ENCODE results near the gene PHF23. TPM values are rescaled to one million over a fixed set of nuclear protein-coding genes. Genes with fewer than 3 reads are reported as not detected.

Gene PHF23
- total and polyA plus RNA-seq, 9 donors: 19.4 to 57.7 (median 41.0) TPM

- DNase-seq: peak in 2 of 5 donors; percentile 35 to 42
- Histone ChIP-seq H3K36me3 (no peaks in the 10 kb centered on the region), H3K27ac (no peak overlapping the region), H3K9me3 (no peaks in the 10 kb centered on the region), H3K4me1 (ENCODE audit: insufficient read depth) (peaks cover 14% of the 10 kb centered on the region), H3K4me3 (no peak overlapping the region), H3K27me3 (no peaks in the 10 kb centered on the region)
- no peak for TF ChIP-seq CTCF (IDR thresholded peaks at IDR 0.05)
- no peak for TF ChIP-seq POLR2A (IDR thresholded peaks at IDR 0.05)
- TF ChIP-seq EP300 (IDR thresholded peaks at IDR 0.05): no peak
- intact Hi-C loops (cut with DNase I): no loop called here
- WGBS, 3 donors: 11 to 23% (median 18%) methylated on average over 32 to 37 of the region's 37 CpGs
These were observed 27.6 kb downstream of the PHF23 start for GRCh38 chr17:7211491-7212273.

GRCh38 chr17:7208754-7209460, 30.4 kb downstream of the PHF23 start:
- peak in 2 of 5 donors; percentile 31 to 36 for DNase-seq
- peaks cover 15% of the 10 kb centered on the region for H3K4me1 ChIP-seq (ENCODE audit: insufficient read depth)

GRCh38 chr17:7208027-7208571, 31.2 kb downstream of the PHF23 start:
- 20 to 23% (median 21%) methylated on average over 21 of the region's 21 CpGs for WGBS, 3 donors
- peak in 2 of 5 donors; percentile 65 to 67 for DNase-seq
- H3K4me1 ChIP-seq (ENCODE audit: insufficient read depth): peaks cover 12% of the 10 kb centered on the region
- no peaks in the 10 kb centered on the region for H3K27me3 ChIP-seq
- TF ChIP-seq CTCF (IDR thresholded peaks at IDR 0.05) (no peak), POLR2A (IDR thresholded peaks at IDR 0.05) (no peak), EP300 (IDR thresholded peaks at IDR 0.05) (no peak)
- no peaks in the 10 kb centered on the region for H3K36me3 ChIP-seq
- H3K9me3 ChIP-seq: no peaks in the 10 kb centered on the region
- H3K4me3 ChIP-seq: no peak overlapping the region
- intact Hi-C loops (cut with DNase I): no loop called here
- peak overlapping the region in 1 of 2 donors; percentile 51 for H3K27ac ChIP-seq

More at GRCh38 chr17:7208754-7209460, 30.4 kb downstream of the PHF23 start:
- Histone ChIP-seq H3K36me3 (no peaks in the 10 kb centered on the region), H3K4me3 (no peak overlapping the region), H3K27me3 (no peaks in the 10 kb centered on the region), H3K9me3 (no peaks in the 10 kb centered on the region), H3K27ac (no peak overlapping the region)
- 77 to 85% (median 82%) methylated on average over 9 of the region's 9 CpGs for WGBS, 3 donors
- intact Hi-C loops (cut with DNase I): no loop called here
- TF ChIP-seq CTCF (IDR thresholded peaks at IDR 0.05): no peak
- no peak for TF ChIP-seq EP300 (IDR thresholded peaks at IDR 0.05)
- TF ChIP-seq POLR2A (IDR thresholded peaks at IDR 0.05): no peak

GRCh38 chr17:7207120-7208001, 31.9 kb downstream of the PHF23 start:
- peaks cover 12% of the 10 kb centered on the region for H3K4me1 ChIP-seq (ENCODE audit: insufficient read depth)
- no peak overlapping the region for H3K4me3 ChIP-seq
- H3K9me3 ChIP-seq: no peaks in the 10 kb centered on the region
- H3K27ac ChIP-seq: peak overlapping the region; percentile 51 to 60
- no peaks in the 10 kb centered on the region for H3K36me3 ChIP-seq
- H3K27me3 ChIP-seq: no peaks in the 10 kb centered on the region
- DNase-seq: peak; percentile 63 to 77 (median 71)
- 23 to 34% (median 30%) methylated on average over 24 of the region's 24 CpGs for WGBS, 3 donors
- intact Hi-C loops (cut with DNase I): no loop called here
- no peak for TF ChIP-seq CTCF (IDR thresholded peaks at IDR 0.05)
- no peak for TF ChIP-seq EP300 (IDR thresholded peaks at IDR 0.05)
- no peak for TF ChIP-seq POLR2A (IDR thresholded peaks at IDR 0.05)

Data from ovary (tissue), 9 donors.